GM19238 (cell line): ENCODE measurements around the gene BLMH.

Experiments
- DNase-seq: peaks from one replicate; pipeline ENCODE4 v3.0.0; 2011; ENCODE audit warnings: low spot score; ENCODE audit not compliant: insufficient read length

The BLMH gene

DNA sequence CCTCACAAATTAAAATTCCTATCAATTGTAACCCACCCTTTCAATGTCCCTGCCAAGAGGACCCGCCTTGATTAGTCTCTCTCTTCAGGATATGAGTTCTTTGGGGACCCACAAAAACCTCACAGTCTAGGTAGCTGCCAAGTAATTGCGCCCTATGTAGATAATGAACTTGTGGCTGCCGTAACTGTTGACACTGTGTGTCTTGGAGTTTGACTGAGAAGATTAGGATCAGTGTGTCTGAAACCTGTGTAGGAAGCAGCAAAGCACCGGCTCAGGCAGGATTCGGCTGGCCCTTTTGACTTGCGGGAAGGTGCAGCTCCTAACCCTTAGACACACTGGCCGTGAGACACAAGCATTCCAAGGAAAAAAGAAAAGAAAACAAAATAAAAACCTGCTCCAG lies 38.4 kb downstream of the BLMH start:
- no peak for DNase-seq

DNA sequence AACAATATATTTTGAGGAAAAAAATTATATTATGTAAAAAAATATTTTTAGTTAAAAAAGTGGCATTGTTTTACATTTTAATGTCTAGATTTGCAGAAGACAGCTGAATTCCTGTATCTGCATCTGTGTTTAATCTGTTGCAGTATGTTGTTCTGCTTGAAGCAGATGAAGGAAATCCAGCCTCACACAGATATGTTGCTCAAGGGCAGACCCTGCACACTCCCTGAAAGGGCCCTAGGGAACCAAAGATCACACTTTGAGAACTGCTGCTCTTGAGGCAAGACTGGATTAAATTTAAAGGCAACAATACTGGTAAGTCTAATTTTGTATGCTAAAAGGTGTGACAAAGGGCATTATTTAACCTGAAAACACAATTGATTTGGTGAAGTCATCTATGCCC lies 39.8 kb downstream of the BLMH start:
- no peak for DNase-seq

DNA sequence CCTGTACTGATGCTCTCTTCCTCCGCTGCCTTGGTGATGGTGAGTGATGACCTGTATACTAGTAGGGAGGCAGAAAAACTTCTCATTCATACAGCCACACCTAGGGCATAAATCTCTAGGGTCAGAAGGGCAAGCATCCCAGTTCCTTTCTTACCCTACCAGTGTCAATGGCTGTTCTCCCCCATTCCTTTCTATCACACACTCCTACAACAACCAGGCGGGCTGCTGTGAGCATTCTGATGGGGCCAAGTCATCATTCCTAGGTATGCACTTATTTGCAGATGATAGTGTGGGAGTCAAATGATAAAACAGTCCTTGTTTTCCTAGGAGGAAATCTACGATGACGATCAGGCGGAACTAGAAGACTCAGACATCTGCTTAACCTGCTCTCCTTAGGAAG lies 42.3 kb downstream of the BLMH start:
- no peak for DNase-seq

DNA sequence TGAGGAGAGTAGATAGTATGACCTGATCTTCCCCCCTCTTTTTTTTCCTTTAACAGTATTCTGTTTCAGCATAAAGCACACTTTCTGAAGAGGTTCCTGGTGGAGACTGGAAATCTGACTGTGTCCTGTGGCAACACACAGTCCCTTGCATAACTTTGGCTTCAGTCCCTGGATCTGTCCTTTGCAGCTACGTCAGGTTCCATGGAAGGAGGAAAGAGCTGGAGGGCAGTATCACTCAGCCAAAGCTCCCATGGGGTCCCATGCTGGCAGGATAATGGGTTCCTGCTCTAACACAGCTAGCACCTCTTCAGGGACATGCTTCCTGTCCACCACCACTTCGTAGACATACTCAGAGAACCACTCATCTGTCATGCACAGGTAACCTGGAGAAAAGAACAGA lies 43.0 kb downstream of the BLMH start:
- no peak for DNase-seq

DNA sequence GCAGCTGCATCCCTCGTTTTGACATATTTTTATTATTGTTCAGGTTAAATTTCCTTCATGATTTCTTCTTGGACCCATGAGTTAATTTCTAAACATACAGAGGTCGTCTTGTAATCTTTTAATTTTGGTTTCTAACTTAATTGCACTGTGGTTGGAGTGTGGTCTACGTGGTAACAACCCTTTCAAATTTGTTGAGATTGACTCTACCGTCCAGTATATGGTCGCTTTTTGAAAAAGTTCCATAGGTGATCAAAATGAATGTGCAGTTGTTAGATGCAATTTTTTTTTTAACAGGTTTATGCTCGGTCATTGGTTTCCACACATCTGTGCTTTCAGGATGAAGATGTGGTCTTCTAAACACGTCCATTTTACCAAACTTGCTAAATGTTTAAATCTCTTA lies 45.3 kb downstream of the BLMH start:
- no peak for DNase-seq

DNA sequence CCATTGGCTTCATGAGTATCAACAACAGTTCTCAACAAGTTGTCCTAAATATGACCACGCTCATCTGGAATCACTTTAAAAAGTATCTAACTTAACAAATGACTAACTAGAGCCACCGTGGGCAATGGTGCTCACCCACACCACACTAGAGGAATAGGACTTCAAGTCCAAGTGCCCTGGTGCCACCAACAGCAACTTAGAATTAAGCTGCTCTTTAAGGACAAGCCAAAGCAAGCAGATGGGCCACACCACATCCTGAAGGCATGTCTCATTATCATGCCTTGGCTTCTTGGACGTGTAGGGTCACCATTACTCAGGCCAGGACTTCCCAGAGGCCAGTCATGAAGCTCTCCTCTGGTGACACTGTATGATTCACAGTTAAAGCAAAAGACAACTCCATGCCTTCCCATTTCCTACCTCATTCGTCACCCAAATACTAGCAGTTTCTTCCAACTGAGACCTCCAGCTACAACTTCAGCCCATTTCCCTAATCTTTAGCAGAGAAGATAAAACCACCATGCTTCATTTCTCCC lies 46.8 kb downstream of the BLMH start:
- no peak for DNase-seq

DNA sequence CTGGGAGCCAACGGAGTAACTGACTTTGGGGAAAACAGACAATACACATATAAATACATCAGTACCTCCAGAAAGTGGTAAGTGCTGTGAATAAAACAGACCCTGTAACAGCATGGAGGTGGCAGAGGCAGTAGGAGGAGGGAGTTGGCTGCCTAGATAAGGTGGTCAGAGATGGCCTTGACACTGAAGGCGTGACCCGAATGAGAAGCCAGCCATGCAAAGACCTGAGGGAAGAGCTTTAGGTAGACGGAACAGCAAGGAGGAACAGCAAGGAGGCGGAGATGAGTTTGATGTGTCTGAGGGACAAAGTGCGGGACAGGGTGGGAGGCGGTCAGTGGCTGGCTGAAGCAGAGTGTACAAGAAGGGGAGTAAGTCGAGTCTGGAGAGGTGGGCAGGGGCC lies 48.2 kb downstream of the BLMH start:
- no peak for DNase-seq

DNA sequence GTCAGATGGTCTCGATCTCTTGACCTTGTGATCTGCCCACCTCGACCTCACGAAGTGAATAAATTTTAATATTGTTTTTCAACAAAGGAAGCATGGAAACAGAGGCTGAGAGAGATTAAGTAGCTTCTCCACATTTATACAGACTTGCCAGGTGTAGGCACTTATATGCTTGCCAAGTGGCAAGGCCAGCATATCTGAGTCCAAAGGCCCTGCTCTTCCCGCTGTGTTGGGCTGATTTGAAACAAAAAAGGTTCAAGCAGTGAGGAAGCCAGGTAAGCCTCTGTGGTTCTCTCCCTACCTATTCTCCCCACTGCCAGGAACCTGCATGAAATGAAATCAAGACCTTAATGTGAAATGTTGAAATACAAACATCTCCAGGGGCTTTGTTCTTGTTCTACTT lies 48.7 kb downstream of the BLMH start:
- DNase-seq: no peak

DNA sequence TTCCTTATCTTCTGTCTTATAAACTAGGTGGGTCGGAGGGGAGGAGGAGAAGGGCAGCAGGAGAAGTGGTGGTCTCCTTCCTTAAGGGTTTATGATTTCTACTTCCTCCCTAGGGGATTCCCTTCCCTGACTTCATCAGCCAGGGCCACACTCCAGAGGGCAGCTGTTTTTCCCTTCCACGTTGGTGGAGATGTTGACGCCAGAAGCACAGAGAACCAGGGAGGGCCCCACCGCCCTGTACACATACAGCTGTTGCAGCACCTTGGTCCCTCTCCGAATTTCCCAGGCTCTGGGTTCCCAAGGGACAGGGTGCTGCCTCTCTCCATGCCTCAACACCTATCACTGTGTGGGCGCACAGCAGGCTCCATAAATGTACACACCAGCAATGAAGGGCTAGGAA lies 50.7 kb downstream of the BLMH start:
- DNase-seq: no peak

DNA sequence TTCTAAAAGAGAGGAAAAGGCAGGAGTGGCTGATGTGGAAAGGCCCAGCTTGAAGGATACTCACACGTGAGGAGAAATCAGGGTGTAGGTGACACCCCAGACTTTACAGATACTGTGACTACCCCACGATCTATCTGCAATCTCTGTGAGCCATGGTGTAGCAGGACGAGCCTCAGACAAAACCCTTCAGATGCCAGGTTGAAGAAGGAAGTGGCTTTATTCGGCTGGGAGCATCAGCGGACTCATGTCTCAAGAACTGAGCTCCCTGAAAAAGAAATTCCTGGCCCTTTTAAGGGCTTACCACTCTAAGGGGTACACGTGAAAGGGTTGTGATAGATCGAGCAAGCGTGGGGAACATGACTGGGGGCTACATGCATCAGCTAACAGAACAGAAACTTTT lies 51.6 kb downstream of the BLMH start:
- no peak for DNase-seq

DNA sequence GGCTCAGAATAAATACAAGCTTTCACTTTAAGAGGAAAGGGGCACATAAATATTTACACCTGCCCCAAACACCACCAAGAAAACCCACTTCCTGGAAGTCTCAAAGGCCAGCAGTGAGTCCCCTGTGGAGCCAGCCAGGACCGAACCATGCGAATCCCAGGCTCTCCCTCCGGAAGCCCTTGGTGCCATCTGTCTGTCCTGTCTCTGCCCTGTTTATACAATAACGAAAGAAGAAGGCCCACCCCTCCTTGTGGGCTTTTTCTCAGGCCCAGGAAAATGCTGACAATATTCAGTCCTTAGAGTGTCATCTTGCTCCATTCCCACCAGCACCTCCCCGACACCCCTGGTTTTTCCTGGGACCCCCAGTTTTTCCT lies 52.7 kb downstream of the BLMH start:
- DNase-seq: no peak

DNA sequence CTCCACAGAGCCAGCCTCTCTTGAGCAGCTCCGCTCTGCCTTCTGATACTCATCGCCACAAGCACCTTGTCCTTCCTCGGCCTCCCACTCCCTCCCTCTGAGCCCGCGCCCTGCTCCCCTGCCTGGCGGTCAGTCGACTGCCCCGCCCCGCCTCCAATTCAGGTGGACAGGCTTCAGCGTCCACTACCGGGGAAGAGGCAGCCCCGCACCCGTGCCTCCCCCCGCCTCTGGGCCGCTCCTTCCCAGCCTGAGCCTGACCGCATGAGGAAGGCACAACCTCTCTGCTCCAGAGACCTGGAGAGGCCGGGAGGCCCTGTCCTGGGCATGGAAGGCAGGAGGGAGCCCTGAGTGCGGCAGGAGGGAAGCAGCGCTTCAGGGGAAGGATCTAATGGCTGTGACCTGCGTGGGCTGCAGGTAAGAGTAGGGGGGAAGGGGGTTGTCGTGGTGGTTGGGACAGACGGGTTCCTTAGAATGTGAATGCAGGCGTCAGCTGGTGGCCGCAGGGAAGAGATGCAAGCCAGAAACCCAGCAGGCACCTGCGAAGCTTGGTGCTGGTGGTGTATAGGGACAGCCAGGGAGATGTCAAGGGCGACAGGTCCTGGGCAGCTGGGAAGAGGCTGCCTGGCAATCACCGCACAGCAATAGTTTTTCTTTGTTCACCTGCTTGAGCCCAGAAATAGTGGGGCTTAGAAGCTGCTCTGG lies 53.2 kb downstream of the BLMH start:
- DNase-seq: no peak

DNA sequence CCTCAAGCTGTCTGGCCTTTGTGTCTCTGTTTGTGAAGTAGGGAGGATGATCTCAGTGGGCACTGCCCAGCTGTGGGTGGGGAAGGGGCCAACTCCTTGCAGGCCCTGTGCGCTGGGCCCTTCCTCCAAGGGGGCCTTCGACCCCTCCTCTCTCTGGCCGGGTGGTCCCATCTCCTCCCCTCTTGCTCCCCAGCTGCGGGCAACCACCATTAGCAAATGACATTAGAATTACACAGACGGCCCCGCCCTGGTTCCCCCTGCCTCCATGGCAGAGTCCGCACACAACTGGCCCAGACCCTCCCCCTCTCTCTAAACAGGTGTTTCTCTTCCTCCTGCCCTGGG lies 53.8 kb downstream of the BLMH start:
- no peak for DNase-seq

DNA sequence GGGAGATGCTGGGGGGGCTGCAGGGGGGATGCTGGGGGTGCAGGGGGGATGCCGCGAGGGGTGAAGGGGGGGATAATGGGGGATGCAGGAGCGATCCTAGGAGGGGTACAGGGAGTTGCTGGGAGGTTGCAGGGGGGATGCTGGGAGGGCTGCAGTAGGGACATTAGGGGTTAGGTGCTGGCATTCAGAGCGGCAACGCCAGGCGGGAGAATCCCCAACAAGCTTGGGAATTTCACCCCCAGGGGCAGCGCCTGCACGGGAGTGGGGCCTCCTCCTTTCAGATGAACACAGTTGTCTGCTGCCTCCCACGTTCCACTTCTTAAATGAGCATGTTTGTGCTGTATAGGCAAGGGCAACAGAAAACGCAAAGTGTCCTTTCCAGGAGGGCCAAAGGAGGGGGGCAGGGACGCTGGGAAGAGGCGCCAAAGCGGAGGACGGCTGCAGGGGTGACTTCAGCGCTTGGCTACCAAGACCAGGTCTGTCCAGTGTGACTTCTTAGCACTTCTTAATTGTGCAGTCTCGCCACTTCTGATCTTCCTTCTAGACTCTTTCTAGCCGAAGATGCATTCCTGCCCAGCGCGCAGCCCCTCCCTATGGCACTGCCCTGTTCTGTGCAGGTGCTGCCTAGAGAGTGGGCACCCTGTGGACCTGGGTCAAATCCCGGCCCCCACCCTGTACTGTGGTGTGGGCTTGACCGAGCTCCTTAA lies 54.3 kb downstream of the BLMH start:
- no peak for DNase-seq

DNA sequence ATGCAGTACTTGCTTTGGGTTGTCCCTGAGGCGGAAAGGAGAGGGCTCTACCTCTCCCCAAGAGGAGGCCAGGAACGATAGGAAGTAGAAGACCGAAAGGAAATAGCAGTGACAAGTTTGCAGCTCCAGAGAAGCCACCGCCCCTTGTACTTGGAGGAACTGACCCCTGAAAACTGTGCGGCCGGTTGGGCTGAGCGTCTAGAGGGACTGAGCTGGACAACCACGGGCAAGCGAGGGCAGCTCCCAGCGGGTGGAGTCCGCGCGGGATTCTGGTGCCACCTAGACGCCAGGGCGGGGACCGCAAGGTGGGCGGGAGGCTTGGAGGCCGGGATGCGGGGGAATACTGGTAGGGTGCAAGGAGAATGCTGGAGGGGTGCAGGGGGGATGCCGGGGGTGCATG lies 55.0 kb downstream of the BLMH start:
- no peak for DNase-seq

DNA sequence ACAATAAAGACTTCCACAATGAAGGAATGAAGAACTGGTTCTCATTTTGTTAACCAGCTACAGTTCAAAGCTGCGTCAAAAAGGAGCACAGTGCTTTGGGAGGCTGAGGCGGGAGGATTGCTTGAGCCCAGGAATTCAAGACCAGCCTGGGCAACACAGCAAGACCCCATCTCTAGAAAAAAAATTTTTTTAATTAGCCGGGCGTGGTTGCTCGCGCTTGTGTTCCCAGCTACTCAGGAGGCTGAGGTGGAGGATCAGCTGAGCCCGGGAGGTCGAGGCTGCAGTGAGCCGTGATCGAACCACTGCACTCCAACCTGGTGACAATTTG lies 55.5 kb downstream of the BLMH start:
- no peak for DNase-seq

DNA sequence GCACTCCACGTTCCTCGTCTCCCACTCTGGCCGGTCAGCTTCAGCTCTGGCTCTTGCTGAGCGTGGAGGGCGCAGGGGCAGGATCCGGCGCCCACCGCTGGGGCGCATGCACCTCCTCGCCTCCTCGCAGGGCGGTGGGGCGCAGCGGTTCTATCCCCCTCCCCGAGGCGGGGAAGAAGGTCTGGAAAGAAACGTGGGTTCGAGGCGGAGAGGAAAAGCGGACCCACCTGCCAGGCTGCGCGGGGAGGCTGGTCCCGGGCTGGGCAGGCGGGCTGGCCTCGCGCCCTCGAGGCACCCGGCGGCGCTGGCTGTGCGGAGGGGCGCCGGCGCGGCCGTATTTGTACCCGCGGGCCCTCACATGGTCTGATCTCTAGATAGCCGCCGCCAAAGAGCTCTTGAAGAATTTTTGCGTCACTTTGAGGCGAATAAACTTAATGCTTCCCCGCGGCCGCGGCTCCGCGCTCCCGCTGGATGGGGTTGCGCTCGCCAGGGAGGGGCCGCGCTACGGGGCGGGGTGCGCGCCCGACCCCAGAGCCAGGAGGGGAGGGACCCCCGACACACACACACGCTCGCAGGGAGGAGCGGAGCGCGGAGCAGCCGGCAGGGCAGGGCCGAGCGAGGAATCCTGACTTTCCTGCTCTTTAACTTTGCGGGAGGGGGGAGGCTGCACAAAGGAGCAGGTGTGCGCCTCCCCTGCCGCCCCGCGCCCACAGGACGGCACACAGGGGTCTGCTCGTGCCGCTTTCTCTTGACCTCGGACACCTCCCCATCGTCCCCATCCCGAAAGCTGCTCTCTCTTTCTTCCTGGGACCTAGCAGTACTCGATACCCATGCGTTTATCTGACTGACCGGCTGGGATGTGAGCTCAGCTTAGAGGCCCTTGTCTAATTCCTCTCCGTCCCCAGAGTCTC lies 56.1 kb downstream of the BLMH start, which contains the start of gene SLC6A4:
Gene SLC6A4 (minus strand): TSS at position 312 of the 911 bp plus-strand sequence. CDS start 13,739 bp downstream, outside the sequence.
- no peak for DNase-seq

DNA sequence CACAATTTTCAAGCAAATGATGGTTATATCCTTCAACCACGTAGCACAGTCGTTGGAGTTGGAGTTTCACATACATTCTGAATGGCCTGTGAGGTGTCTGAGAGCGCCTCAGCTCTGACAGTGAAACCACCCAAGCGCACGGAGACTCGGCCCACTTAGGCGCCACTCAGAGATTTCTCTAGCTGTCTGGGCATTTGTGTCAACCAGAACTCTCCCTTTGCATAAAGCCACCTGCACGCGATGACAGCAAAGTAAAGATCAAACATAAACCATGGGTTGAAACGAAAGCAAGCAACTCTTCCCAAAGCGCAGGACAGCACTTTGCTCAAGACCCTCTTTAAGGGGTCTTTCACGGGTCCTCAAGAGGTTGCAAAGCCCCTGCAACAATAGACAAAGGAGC lies 56.8 kb downstream of the BLMH start:
- DNase-seq: no peak

DNA sequence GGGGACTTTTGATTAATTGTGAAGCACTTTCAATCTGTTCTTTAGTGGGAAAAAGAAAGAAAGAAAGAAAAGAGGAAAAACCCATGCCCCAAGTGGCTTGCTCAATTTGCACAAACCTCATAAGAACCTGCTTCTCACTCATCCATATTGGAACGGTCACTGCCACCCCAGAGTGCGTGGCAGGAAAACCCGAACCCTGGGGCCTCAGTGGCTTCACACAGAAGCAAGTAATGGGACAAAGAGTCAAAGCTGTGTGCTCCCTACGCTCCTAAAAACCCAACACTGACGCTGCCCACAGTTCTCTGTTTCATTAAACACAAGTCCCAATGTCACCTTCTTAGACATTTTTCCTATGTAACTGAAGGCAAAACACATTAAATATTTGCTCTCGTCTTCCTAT lies 57.4 kb downstream of the BLMH start:
- no peak for DNase-seq

DNA sequence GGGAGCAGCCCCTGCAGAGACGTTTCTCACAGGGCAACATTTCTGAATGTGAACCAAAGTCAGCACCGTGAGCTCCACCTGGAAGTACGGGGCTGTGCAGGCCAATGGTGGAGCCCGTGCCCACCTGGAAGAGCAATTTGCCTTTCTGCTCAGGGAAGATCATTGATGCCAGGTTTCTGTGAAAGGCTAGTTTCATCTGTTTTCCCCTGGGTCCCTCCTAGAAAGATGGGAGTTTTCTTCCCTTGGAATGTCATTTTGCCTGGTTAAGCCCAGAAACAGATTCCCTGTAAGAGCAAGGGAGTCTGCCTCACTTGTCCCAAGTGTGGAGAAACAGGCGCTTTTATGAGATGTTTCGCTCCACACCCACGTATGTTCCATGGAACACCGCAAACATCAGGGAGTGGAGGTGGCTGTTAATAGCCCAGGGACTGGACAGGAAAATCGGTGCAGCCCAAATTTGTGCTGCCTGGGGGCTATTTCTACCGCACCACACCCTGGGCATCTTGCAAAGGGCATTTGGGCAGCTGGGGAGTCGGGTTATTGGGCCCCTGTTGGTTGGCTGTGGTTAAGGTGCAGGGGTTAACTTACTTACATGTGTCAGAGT lies 58.8 kb downstream of the BLMH start:
- no peak for DNase-seq

DNA sequence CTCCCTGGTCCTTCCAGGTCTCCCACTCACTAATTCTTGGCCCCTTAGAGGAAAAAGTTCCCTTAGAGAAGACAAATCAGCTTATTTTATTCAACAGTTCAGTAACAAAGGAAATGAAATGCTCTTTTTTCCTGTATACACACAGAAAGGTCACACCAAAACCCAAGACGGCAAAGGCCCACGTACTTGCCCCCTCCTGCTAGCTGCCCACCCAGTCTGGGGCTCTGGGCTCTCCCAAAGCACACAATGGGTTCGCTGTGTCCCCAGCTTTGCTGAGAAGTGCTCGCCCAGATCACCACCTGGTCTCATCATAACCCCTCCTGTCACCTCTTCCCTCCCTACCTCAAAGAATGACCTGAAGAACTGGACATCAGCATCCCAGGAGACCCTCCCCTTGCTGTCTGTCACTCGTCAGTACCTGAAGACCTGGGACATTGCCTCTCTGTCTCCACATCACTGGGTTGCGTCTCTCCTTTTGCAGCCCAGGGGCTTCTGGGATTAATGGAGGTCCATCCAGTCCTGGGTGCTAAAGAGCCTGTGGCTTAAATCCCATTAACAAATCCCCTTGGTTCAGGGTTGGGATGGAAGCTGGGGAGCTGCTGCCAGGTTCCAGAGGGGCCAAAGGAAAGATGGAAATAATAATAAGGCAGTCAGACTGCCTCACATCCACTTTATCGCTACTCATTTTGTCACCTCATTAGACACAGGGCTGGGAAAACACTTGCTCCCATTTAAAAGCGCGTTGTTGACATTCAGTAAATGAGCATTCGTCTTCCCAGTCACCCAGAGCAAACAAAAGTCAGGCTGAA lies 59.5 kb downstream of the BLMH start:
- no peak for DNase-seq
